SK-N-DZ (cell line): ENCODE results near the gene ALOX5.
"Not testable (repeated sequence)": the region's sequence is repeated elsewhere in the genome, so short reads cannot be mapped to it uniquely, and the experiment has no call there.

Source experiments
- DNase-seq: peaks from one replicate; pipeline ENCODE4 v3.0.0-alpha.2; 2015; ENCODE audit warnings: low spot score

ALOX5 gene

DNA sequence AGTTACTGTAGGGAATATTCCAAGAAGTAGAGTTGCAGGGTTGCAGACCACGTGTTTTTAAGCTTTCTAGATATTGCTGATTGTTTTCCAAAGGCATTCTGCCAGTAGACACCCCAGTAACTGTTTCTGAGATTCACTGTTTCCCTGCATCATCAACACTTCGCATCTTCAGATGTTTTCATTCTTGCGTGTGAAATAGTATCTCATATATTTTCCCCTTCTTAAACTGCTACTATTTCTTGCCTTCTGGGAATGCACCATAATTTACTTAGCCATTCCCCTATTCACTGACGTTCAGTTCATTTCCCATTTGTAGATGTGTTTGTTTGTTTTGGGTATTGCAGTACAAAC, 30.7 kb downstream of the ALOX5 start:
- no peak for DNase-seq

DNA sequence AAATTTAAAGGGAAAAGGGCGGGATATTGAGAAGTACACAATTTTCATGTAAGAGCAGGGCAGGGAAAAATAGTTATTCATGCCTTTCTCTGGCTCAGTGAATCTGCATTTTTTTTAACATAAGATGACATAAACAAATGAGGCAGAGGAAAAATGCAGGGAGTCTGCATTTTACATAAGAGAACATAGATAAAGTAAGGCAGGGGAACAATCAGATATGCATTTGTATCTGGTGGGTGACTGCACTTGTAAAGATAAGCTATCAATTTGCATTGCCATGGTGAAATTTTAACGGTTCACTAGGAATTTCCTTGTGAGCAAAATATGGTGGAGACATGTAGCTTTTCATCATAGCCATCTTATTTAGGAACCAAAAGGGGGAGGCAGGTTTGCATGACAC, 33.5 kb downstream of the ALOX5 start:
- no peak for DNase-seq

DNA sequence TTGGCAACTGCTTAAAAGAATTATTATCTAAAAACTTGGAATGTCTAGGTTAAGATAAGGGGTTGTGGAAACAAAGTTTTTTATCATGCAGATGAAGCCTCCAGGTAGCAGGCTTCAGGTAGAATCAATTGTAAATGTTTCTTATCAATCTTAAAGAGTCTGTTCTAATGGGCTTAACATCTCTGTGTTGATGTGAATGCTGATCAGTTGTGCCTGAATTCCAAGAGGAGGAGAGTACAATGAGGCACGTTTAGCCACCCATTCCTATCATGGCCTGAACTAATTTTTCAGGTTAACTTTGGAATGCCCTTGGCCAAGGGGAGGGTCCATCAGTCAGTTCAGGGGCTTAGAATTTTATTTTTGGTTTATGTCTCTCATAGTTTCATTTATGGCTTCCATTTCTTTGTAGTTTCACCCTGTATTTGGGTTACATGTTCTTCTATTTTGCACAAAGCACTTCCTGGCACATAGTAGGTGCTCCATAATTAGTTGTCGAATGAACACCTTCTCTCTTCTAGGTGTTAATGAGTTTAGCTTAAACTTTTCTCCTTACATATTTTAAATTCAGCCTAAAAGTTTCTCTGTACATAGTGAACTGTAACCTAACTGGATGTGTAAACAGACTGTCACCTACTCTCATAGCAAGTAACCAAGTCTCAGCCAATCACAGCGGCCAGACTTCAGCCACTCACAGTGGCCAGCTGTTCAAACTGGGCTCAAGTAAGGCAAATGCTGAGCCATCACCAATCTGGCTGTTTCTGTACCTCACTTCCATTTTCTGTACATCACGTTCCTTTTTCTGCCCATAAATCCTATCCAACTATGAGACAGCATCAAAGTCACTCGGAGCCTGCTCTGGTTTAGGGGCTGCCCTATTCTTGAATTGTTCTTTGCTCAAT, 34.7 kb downstream of the ALOX5 start:
- DNase-seq, result no peak

DNA sequence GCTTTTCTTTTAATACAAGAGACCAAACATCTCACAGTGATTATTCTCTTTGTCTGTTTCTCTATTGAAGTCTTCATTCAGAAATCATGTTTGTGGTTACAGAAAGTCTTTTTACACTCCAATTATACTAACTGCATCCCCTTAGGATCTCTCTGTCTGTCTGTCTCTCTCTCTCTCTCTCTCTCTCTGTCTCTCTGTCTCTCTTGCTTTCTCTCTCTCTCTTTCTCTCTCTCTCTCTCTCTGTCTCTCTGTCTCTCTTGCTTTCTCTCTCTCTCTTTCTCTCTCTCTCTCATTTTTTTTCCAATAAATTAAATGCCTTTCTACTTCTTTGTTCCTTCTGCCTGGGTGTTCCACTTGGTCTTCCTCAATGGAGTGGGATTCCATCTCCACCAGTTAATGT, 35.3 kb downstream of the ALOX5 start:
- not testable (repeated sequence) for DNase-seq

DNA sequence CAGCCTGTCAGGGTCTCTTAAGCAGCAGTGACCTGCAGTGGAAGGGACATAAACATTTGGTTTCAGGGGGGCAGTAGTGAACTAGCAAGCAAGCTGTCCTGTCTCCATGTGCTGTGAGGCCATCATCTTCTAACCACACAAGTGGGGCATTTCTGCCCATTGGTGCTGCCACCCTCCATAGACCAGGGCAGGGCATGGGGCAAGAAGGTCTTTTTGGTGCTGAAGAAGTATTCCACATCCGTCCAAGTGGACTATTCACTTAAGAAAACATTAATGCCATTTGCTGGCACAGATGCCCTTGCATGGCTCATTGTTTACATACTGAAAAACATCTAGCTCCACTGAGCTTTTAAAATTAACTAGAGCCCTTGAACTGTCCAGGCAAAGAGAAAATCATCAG, 35.8 kb downstream of the ALOX5 start:
- no peak for DNase-seq

DNA sequence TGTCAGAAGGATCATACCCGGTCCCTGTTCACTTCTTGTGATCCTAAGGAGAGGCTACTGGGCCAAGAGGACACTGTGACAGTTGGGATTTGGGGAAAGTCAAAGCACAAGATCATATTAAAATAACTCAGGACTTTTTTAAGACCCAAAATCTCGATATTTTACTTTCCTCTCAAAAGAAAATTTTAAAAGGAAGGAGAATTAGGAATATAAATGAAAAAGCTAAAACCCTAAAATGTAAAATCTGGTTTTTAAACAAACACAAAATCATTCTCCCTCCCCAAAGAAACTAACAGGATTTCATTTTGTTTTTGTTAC, 36.4 kb downstream of the ALOX5 start:
- no peak for DNase-seq

DNA sequence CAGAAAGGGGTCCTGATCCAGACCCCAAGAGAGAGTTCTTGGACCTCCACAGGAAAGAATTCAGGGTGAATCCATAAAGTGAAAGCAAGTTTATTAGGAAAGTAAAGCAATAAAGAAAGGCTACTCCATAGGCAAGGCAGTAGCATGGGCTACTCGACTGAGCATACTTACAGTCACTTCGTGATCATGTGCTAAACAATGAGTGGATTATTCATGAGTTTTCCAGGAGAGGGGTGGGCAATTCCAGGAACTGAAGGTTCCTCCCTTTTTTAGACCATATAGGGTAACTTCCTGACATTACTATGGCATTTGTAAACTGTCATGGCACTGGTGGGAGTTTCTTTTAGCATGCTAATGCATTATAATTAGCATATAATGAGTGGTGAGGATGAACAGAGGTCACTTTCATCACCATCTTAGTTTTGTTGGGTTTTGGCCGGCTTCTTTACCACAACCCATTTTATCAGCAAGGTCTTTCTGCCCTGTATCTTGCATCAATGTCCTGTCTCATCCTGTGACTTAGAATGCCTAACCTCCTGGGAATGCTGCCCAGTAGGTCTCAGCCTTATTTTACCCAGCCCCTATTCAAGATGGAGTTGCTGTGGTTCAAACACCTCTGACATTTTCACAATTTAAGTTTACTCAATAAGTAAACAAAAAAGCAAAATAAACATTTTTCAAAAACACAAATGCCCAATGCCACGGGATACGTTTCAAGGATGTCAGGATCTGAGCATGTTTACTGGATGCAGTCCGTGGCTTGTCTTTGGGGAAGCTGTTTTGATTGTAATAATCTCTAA, 37.0 kb downstream of the ALOX5 start:
- no peak for DNase-seq

DNA sequence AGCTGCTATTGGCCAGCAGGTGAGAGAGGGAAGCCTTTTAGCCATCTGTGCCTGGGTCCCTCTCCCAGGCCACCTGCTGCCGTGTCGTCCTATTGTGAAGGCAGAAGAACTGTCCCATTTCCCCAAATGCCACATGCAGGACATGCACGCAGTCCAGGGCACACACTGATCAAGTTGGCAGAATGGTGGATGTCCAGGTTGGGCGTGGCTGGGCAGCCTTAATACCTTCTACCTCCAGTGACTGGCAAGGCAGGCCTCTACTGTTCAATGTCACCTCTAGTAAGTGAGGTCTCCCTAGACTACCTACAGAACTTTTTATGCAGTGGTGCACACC, 37.6 kb downstream of the ALOX5 start:
- no peak for DNase-seq

DNA sequence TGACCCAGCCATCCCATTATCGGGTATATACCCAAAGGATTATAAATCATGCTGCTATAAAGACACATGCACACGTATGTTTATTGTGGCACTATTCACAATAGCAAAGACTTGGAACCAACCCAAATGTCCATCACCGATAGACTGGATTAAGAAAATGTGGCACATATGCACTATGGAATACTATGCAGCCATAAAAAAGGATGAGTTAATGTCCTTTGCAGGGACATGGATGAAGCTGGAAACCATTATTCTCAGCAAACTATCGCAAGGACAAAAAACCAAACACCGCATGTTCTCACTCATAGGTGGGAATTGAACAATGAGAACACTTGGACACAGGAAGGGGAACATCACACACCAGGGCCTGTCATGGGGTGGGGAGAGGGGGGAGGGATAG, 41.0 kb downstream of the ALOX5 start:
- not testable (repeated sequence) for DNase-seq

DNA sequence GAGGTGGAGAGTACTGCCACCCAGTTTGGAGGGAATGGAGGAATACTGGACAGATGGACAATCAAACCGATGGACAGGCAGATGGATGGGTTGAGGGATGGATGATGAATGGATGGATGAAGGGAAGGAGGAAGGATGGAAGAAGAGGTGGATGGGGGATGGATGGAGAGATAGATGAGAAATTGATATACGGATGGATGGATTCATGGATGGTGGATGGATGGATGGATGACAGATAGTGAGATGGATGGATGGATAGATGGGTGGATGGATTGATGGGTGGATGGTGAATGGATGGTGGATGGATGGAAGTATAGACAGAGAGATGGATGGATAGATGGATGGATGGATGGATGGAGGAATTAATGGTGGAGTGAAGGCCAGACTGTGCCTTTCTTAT, 42.6 kb downstream of the ALOX5 start:
- no peak for DNase-seq

DNA sequence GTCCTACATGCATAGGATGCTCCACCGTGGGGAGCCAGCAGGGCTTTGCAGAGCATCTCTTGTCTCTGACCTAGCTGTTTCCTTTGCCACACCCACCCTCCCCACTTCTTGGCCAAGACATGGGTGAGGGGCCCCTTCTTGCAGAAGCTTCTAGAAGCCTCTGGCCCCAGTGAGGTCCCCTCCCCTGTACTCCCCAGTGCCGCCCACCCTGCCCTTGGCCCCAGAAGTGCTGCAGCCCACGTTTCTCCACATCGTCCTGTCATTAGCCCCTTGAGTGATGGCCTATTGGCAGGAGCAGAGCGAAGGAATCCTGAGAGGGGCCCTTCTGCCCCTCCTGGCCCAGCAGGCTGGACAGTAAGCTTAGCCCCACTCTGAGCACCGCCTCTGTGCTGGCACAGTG, 43.7 kb downstream of the ALOX5 start:
- no peak for DNase-seq

DNA sequence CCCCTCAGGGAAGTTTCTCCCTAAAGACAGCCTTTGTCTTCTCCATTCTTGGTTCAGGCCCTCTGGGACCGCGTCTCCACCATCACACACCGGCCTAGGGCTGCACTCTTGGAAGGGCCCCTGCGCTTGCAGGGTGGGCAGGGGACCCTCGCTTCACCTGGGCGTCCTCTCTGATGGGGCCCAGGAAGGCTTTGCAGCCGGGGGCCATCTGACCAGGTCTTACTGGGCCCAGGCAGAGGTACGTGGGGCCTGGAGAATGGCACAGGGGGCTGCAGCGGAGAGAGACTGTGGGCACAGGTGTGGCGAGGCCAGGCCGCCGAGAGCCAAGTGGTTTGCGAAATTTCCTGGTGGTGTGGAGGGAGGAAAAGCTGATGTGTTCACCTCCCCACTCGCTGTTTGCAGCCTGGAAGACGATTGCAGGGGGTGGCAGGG, 44.4 kb downstream of the ALOX5 start:
- DNase-seq, result no peak

DNA sequence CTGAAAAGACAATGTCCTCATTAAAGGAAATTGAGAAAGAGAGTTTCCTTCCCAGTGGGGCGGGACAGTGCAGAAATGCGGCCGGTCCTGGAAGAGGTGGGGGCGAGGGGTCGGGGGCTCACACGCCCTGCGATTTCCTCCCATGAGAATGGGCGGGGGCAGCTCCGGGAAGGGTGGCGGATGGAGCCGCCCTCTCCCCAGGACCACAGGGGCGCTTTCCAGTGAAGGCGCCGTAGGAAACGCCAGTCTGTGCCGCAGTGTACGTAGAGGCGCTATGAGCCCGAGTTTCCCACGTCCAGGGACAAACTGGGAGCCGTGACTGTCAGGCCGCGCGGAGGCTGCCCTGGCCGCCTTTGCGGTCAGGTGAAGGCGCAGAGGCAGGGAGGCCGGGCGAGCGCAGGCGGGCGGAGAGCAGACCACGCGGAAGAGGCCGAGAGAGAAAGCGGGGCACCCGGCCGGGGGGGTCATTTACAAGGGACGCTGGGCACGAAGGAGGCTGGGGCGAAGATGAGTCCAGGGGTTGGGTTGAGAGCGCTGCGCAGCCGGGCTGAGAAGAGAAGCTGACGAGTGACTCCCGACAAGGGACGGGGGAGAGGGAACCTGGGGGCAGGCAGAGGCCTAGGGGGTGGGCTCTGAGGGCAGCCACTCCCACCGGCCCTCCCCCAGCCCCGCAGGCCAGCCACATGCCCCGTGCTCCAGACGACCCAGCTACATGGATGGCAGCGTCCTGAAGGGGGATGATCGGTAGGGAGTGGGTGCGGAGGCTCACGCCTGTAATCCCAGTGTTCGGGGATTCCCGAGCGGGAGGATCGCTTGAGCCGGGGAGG, 45.0 kb downstream of the ALOX5 start:
- peak; percentile 82 for DNase-seq

DNA sequence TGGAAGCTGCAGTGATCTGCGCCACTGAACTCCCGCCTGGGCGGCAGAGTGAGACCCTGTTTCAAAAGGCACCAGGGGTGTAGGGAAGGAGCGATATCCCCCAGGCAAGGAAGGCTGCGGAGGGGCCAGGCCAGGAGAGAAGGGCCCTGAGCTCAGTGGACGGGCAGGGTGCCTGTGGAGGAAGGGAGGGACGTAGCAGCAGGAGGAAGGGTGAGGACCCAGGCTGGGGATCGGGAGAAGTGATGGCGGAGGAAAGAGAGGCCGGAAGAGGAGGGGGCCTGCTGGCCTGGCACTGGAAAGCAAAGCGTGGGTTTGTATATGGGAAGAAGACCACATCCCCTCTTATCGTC, 45.6 kb downstream of the ALOX5 start:
- peak; percentile 66 for DNase-seq

DNA sequence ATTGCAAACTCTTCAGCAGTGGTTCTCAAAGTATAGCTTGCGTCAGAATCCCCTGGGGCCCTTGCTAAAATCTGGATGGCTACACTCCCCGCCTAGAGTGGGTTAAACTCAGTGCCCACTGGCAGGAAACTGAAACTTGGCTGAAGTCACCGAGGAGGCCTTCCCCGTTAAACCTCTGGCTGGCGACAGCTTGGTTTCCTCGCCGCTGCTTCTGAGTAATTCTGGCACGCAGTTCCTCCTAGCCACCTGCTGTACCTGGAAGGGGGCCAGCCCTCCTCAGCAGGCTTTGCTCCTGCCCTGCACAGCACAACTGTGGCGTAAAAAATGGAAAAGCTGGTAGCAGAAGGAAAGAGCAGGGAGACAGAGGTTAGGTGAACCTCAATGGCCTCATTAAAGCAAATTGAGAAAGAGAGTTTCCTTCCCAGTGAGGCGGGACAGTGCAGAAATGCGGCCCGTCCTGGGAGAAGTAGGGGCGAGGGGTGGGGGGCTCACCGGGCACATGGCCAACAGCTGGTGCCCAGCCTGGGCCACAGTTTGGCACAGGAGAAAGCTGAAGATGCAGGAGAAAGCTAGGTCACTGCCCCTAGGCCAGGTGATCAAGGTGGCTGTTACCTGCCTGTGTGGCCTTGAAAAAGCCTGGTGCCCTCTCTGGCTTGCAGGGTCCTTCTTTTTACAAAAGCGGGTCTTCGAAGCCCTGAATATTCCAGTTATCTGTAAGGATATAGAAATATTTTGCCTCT, 46.6 kb downstream of the ALOX5 start:
- DNase-seq, result no peak

DNA sequence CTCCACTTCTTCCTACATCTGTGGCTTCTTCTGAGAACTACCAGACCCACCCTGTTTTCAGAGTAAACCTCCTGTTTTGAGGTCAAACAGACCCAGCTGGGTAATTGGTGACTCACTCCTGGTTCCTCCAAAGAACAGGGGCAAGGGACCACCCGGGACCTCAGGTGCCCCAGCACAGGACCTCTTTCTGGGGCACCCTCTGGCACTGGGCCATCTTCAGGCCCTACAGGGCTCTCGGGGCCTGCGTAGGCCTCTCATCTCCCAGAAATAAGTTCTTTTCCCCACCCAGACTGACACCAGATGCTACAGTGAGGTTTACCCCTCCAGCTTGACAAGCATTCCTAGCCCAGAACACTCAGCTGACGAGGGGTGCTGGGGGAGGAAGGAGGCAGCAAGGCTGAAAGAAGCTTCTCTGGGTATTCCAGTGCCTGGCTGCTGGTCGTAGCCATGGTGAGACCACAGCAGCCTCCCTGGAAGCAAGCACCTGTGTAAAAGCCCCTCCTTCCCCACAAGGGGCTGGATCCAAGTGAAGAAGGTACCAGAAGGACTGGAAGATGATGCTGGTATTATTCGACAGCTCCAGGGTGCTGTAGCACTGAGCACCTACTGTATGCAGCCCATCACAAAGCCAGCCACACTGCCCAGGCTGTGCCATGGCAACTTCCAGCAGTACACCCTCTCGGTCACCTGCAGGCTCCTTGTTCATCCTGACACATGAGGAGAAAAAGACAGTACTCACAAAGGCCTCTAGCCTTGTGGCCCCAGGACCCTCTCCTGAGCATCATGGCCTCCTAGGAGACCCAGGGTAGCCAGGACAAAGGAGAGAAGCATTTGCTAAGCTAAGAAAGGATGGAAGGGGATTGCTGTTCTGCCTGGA, 47.4 kb downstream of the ALOX5 start:
- DNase-seq, result no peak

DNA sequence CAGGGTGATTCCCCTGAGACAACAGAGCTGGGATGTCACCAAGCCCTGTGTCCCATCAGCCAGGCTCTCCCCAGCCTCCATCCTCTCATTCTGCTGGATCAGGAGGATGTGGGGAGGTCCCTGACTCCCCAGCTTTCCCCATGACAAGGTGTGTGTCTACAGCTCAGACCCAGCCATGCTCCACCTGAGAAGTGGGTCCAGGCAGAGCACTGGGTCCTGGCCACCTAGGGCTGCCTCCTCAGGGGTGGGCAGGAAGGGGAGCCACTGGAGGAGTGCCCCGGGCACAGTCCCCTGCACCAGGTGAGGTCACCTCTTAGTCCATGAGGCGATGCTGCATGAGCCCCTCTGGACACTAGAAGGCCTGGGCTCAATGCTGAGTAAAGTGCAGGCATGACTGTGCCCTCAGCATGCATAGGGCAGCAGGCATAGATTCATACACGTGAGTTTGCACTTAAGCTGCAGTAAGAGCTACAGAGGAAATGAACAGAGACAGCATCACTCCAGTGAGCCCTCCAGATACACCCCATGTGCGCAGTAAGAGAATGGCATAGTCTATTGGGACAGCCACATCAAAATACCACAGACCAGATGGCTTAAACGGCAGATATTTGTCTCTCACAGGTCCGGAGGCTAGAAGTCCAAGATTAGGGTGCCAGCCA, 48.3 kb downstream of the ALOX5 start:
- DNase-seq, result no peak

DNA sequence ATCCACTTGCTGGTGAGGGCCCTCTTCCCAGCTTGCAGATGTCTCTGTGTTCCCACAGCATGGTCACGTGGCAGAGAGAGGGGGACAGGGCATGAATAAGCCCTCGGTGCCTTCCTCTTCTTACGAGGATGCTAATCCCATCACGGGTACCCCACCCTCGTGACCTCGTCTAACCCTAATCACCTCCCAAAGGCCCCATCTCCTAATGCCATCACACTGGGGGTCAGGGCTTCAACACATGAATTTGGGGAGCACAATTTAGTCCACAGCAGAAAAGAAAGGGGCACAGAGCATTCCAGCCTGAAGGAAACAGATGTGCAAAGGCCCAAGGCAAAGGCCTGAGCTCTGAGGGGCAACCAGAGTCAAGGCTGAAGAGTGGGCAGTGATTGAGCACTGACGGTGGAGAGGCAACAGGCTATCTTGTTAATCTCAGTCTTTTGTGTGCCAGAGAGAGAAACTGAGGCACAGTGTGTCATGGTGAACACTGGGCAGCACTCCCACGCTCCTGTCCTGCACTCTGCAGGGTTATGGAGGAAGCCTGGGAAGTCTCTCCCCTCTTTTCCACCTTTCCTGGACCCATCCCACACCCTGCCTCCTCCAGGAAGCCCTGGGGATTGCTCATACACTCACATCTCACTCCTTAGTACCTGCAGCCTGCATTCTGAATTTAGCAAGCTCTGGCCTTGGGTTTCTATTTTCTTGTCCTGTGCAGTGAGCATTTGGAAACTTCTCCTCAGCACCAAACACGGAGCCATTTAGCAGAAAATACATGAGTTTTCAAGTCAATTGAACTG, 49.0 kb downstream of the ALOX5 start:
- DNase-seq, result no peak

DNA sequence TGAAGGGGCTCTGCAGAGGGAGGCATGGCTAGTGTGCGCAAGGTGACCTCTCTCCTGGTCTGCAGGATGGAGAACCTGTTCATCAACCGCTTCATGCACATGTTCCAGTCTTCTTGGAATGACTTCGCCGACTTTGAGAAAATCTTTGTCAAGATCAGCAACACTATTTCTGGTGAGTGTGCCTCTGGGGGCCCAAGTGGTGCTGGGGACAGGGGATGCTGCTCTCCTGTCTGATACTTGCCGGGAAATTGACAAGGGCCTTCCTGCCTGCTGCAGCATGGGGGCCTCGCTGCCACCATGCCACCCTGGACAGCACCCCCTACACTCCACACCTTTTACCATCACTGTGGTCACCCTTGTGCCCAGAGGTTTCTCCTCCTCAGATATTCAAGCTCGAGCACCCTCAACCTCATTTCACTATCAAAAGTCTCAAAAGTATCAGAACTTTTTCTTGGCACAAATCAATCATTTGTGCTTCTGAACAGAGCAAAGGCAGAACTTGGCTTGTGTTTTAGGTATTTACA, 50.0 kb downstream of the ALOX5 start:
- no peak for DNase-seq
